Parathyroid adenoma (tissue), 2 donors: ENCODE measurements around the gene MLST8.

Experiments
- H2AFZ ChIP-seq: fragments of 300-600 bp; sonication (generic); one replicate; pipeline ENCODE4 v1.7.0; 2017; ENCODE audit warnings: antibody characterized with exemption, mild to moderate bottlenecking
- H3K27ac ChIP-seq: fragments of 300-600 bp; sonication (generic); one replicate; pipeline ENCODE4 v1.7.0; 2017
- H3K27me3 ChIP-seq: fragments of 300-600 bp; sonication (generic); one replicate; pipeline ENCODE4 v1.7.0; 2017; ENCODE audit warnings: low read length; ENCODE audit not compliant: control insufficient read depth, insufficient read depth
- H3K36me3 ChIP-seq: fragments of 300-600 bp; sonication (generic); one replicate; pipeline ENCODE4 v1.7.0; 2017; ENCODE audit warnings: low read length; ENCODE audit not compliant: control insufficient read depth, insufficient read depth
- H3K4me1 ChIP-seq: fragments of 300-600 bp; sonication (generic); one replicate; pipeline ENCODE4 v1.7.0; 2017; ENCODE audit warnings: control low read depth
- H3K4me2 ChIP-seq: fragments of 300-600 bp; sonication (generic); one replicate; pipeline ENCODE4 v1.7.0; 2017; ENCODE audit warnings: low read length
- H3K4me3 ChIP-seq: fragments of 300-600 bp; sonication (generic); one replicate; pipeline ENCODE4 v1.7.0; 2017; ENCODE audit warnings: low read depth, low read length
- H3K79me2 ChIP-seq: fragments of 300-600 bp; sonication (generic); one replicate; pipeline ENCODE4 v1.7.0; 2017; ENCODE audit warnings: control low read depth
- H3K9ac ChIP-seq: fragments of 300-600 bp; sonication (generic); one replicate; pipeline ENCODE4 v1.7.0; 2017; ENCODE audit warnings: mild to moderate bottlenecking
- H3K9me3 ChIP-seq: fragments of 300-600 bp; sonication (generic); one replicate; pipeline ENCODE4 v1.7.0; 2017; ENCODE audit warnings: low read length; ENCODE audit not compliant: control insufficient read depth
- TF ChIP-seq, protein P1 (sequence below): fragments of 300-600 bp; sonication (generic); IDR thresholded peaks from one replicate; pipeline ENCODE4 v1.7.0; 2017; ENCODE audit warnings: antibody characterized with exemption, mild to moderate bottlenecking
- donor health status: primary hyperparathyroidism.

Gene MLST8

GRCh38 chr16:2173366-2173765, 31.9 kb upstream of the MLST8 start:
- no peaks in the 10 kb centered on the region for H3K27me3 ChIP-seq
- H3K9me3 ChIP-seq = no peaks in the 10 kb centered on the region
- no peak overlapping the region for H3K4me2 ChIP-seq
- H3K27ac ChIP-seq = no peak overlapping the region
- TF ChIP-seq, protein P1, sequence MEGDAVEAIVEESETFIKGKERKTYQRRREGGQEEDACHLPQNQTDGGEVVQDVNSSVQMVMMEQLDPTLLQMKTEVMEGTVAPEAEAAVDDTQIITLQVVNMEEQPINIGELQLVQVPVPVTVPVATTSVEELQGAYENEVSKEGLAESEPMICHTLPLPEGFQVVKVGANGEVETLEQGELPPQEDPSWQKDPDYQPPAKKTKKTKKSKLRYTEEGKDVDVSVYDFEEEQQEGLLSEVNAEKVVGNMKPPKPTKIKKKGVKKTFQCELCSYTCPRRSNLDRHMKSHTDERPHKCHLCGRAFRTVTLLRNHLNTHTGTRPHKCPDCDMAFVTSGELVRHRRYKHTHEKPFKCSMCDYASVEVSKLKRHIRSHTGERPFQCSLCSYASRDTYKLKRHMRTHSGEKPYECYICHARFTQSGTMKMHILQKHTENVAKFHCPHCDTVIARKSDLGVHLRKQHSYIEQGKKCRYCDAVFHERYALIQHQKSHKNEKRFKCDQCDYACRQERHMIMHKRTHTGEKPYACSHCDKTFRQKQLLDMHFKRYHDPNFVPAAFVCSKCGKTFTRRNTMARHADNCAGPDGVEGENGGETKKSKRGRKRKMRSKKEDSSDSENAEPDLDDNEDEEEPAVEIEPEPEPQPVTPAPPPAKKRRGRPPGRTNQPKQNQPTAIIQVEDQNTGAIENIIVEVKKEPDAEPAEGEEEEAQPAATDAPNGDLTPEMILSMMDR = no peak
- no peak overlapping the region for H2AFZ ChIP-seq
- H3K4me1 ChIP-seq = no peaks in the 10 kb centered on the region
- H3K9ac ChIP-seq = no peak overlapping the region
- H3K79me2 ChIP-seq = no peaks in the 10 kb centered on the region
- H3K4me3 ChIP-seq = no peak overlapping the region
- H3K36me3 ChIP-seq = no peaks in the 10 kb centered on the region

- H2AFZ ChIP-seq = no peak overlapping the region
- H3K4me1 ChIP-seq = no peaks in the 10 kb centered on the region
- H3K4me3 ChIP-seq = no peak overlapping the region
- no peak overlapping the region for H3K9ac ChIP-seq
- no peaks in the 10 kb centered on the region for H3K9me3 ChIP-seq
- no peak overlapping the region for H3K27ac ChIP-seq
- no peak overlapping the region for H3K4me2 ChIP-seq
- H3K27me3 ChIP-seq = no peaks in the 10 kb centered on the region
- H3K36me3 ChIP-seq = no peaks in the 10 kb centered on the region
- TF ChIP-seq, protein P1 = no peak
- H3K79me2 ChIP-seq = no peaks in the 10 kb centered on the region
Measured at GRCh38 chr16:2173916-2174315, 31.3 kb upstream of the MLST8 start.

GRCh38 chr16:2174396-2175131, 30.7 kb upstream of the MLST8 start:
- H3K36me3 ChIP-seq = no peaks in the 10 kb centered on the region
- no peak overlapping the region for H3K4me3 ChIP-seq
- H3K4me2 ChIP-seq = no peak overlapping the region
- TF ChIP-seq, protein P1 = no peak
- H2AFZ ChIP-seq = no peak overlapping the region
- H3K9ac ChIP-seq = no peak overlapping the region
- H3K79me2 ChIP-seq = no peaks in the 10 kb centered on the region
- no peak overlapping the region for H3K27ac ChIP-seq
- H3K9me3 ChIP-seq = no peaks in the 10 kb centered on the region
- H3K4me1 ChIP-seq = no peaks in the 10 kb centered on the region
- H3K27me3 ChIP-seq = no peaks in the 10 kb centered on the region

DNA sequence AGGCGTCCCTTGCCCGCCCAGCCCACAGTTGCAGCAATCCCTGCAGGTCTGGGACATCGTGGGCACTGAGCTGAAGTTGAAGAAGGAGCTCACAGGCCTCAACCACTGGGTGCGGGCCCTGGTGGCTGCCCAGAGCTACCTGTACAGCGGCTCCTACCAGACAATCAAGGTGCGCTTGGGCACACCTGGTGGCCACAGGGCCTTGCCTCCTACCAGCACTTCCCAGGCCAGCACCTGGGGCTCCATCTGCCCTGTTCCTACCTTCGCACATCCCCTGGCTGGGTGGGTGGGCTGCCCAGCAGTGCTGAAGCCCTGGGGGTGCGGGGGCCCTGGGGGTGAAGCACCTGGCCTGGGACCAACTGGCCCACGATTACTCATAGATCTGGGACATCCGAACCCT, 29.8 kb upstream of the MLST8 start:
- H3K9ac ChIP-seq = no peak overlapping the region
- H2AFZ ChIP-seq = no peak overlapping the region
- no peaks in the 10 kb centered on the region for H3K36me3 ChIP-seq
- TF ChIP-seq, protein P1 = no peak
- no peaks in the 10 kb centered on the region for H3K9me3 ChIP-seq
- no peak overlapping the region for H3K27ac ChIP-seq
- no peak overlapping the region for H3K4me3 ChIP-seq
- no peaks in the 10 kb centered on the region for H3K4me1 ChIP-seq
- H3K79me2 ChIP-seq = no peaks in the 10 kb centered on the region
- no peak overlapping the region for H3K4me2 ChIP-seq
- H3K27me3 ChIP-seq = no peaks in the 10 kb centered on the region

DNA sequence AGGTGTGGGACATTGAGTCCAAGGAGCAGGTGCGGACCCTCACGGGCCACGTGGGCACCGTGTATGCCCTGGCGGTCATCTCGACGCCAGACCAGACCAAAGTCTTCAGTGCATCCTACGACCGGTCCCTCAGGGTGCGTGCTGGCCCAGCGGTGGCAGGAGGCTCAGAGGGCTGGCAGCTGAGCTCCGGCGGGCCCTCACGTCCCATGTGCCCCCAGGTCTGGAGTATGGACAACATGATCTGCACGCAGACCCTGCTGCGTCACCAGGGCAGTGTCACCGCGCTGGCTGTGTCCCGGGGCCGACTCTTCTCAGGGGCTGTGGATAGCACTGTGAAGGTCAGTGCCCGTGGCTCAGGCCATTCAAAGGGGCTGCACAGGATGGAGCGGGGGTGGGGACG, 29.2 kb upstream of the MLST8 start:
- Histone ChIP-seq H3K27ac (no peak overlapping the region), H3K9me3 (no peaks in the 10 kb centered on the region), H2AFZ (no peak overlapping the region), H3K36me3 (no peaks in the 10 kb centered on the region), H3K27me3 (no peaks in the 10 kb centered on the region), H3K4me2 (no peak overlapping the region), H3K4me1 (no peaks in the 10 kb centered on the region), H3K79me2 (no peaks in the 10 kb centered on the region), H3K4me3 (no peak overlapping the region), H3K9ac (no peak overlapping the region)
- TF ChIP-seq, protein P1 = no peak
